PC-9 (cell line): ENCODE results near the gene ARMC2.
"Not testable (repeated sequence)": the region's sequence is repeated elsewhere in the genome, so short reads cannot be mapped to it uniquely, and the experiment has no call there.

ENCODE experiments used
- EZH2 ChIP-seq: fragments of 200-600 bp; sonication (generic); IDR thresholded peaks from 2 replicates; pipeline ENCODE4 v1.8.0; 2017; ENCODE audit warnings: antibody characterized with exemption, low read depth
- TF ChIP-seq, protein P1 (sequence below): fragments of 200-600 bp; sonication (generic); conservative IDR thresholded peaks from 2 replicates; pipeline ENCODE4 v1.6.1; 2017; ENCODE audit warnings: mixed run types, antibody characterized with exemption, mild to moderate bottlenecking, moderate library complexity

DNA sequence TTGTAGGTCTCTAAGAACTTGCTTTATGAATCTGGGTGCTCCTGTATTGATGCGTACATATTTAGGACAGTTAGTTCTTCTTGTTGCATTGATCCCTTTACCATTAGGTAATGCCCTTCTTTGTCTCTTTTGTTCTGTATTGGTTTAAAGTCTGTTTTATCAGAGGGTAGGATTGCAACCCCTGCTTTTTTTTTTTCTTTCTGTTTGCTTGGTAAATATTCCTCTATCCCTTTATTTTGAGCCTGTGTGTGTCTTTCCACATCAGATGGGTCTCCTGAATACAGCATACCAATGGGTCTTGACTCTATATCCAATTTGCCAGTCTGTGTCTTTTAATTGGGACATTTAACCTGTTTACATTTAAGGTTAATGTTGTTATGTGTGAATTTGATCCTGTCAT, 130.4 kb downstream of the ARMC2 start:
- TF ChIP-seq, protein P1, sequence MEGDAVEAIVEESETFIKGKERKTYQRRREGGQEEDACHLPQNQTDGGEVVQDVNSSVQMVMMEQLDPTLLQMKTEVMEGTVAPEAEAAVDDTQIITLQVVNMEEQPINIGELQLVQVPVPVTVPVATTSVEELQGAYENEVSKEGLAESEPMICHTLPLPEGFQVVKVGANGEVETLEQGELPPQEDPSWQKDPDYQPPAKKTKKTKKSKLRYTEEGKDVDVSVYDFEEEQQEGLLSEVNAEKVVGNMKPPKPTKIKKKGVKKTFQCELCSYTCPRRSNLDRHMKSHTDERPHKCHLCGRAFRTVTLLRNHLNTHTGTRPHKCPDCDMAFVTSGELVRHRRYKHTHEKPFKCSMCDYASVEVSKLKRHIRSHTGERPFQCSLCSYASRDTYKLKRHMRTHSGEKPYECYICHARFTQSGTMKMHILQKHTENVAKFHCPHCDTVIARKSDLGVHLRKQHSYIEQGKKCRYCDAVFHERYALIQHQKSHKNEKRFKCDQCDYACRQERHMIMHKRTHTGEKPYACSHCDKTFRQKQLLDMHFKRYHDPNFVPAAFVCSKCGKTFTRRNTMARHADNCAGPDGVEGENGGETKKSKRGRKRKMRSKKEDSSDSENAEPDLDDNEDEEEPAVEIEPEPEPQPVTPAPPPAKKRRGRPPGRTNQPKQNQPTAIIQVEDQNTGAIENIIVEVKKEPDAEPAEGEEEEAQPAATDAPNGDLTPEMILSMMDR: not testable (repeated sequence)
- TF ChIP-seq EZH2: not testable (repeated sequence)
